COLO668 (cell line): ENCODE measurements around the gene ITGBL1.

Experiments
- DNase-seq: peaks from one replicate; lab custom pipeline; 2025; ENCODE audit not compliant: unreplicated experiment; lab: John Stamatoyannopoulos, UW

ITGBL1 gene

DNA sequence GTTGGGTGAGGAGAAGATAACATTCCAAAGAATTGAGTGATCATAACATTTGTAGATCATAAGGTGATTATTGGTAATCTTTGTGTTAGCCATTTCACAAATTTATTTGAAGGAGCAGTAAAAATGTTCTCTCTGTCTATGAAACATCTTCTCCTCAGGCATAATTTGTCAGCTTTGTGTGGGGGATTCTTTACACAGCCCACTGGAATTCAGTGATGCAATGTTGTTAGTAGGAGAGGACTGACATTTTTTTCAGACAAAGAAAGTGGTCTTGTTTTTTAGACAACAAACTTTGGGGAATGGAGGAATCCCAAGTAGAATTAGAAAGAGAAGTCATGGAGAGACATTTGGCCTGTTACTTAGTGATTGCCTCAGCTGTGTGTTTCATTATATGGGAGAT is 100.3 kb downstream of the ITGBL1 start:
- no peak for DNase-seq

DNA sequence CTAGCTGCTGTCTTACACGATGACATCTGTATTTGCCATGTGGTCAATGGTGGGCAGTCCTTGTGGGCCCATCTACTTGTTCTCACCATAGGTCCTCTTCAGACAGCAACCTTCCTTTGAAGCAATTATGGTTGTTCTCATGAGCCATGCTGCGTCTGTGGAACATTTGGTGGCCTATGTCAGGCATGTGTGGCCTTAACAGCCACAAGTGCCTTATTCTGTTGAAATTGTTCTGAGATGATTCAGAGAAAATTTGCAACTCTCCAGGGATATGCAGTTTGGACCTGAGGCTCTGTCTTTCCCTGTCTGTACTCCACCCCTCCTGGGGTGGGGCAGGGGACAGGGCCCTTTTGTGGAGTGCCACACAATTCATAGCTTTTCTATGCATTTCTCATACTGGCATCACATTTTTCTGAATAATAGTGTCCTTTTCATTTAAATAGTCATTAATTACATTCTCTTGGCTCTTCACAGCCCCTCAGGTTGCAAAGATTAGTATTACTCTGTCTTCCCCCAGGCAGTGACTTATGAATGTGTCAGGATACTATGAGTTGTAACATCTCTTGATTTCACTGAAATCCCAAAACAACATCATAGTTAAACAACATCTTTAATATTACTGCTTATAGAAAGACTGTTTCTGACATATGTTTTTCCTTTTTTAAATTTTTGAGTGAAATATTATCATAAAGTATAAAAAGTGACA is 102.1 kb downstream of the ITGBL1 start:
- DNase-seq: no peak

DNA sequence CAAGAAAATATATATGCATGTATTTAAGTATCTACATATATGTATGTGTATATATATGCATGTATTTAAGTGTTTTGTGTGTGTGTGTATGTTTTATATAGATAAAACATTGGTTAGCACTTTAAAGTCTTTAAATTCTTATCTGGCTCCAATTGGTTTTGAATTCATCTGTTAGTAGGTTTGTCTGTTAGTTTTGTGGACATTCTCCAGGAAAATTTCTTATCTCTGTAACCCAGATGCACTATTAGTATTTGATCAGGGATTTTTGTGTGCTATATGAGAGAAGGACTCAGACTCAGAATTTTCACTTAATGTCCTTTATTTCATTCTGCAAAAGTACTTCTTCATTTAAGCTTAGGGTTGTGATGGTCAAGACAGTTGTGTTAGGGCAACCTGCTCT is 103.1 kb downstream of the ITGBL1 start:
- DNase-seq: no peak

DNA sequence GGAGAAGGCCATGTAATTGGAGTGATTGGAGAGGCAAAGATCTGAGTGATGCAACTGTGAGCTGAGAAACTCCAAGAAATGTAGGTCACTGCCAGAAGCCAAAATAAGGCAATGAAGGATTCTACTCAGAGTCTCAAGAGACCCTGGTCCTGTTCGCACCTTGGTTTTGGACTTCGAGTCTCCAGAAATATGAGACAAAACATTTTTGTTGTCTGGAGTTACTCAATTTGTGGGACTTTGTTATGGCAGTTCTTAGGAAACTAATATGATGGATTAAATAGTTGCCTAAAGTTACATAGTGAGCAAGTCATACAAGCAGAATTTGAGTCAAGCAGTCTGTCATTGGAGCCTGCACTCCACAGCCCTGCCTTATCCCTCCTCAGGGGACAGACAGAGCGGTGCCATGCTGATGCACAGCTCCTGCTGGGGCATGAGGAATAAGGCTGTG is 104.2 kb downstream of the ITGBL1 start:
- DNase-seq: no peak

DNA sequence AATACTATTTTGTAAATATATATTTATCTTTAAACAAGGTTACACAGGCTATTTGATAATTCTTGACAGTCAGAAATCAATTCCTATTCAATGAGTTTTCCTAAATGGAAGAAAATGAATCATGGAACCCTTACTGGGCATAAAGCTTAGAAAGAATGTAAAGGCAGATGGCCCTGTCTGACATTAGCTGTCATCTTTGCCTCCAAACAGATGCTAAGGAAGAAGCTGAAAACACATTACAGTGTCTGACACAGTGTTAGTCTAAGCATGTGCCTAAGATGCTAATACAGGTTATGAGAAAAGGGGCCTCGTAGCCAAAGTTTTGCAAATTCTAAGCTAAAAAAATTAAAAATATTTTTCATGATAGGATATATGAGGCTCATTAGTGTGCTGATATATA is 112.8 kb downstream of the ITGBL1 start:
- no peak for DNase-seq

DNA sequence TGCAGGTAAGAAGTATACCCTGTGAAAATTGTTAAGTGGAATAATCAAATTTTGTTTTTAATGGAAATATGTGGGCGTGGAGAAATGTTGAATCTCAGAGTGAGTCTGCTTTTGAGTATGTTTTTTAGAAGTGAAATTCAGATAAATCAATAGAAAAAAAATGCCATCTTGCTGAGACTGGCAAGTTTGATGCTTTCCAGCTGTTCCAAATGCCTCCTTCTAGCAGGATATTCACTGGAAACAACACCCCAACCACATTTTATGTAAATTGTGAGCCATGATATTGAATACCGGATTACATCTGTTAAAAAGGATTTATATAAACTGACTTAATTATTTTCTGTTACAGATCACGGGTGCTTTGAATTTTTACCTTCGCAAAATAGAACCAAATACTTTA is 115.4 kb downstream of the ITGBL1 start:
- no peak for DNase-seq

DNA sequence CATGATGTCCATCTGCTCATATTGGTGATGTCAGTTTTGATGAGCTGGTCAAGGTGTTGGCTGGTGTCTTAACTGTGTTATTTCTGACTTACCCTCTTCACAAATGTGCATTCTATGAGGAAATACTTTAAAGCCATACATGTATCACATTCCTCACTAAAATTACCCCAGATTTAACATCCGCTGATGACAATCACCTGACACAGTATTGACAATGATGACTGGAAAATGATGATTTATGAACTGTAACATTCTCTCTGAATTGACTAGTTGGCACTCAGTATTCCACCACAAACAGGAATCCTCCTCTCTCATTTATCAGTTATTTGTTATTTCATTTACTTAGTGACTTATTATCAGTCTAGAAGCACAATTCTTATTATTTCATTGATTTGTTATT is 117.3 kb downstream of the ITGBL1 start:
- no peak for DNase-seq

DNA sequence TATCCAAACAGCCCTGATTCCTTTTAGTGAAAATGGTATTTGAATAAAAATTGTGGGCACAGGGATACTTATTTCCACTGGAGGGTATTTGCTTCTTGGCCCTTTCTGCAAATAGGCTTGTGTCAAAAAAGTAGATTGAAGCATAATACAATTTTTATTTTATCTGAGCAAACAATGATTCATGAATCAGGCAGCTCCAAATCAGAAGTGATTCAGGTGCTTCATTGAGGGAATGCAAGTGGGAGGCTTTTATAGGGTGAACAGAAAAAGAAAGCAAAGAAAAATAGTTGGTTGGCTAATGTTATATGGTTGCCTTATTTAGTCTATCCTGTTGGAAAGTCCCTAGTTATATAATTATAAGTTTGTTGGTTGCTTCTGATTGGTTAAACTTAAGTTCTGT is 117.9 kb downstream of the ITGBL1 start:
- DNase-seq: no peak

DNA sequence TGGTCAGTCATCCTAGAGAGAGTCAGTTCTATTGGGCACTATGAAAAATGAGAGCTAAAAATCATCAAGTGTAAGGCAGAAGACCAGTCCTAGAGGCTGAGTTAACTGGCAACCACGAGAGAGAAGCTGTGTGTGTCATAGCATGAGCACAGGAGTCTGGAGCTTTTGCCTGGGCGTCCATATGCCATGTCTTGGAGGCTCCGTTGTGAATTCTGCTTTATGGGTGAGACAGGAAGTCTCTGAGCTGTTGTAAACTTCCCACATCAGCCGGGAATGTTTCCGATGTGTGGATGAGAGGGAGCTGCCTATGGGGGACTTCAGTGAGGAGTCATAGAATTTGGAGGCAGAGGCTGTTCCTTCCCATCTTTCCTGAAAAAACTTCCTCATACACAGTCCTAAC is 120.0 kb downstream of the ITGBL1 start:
- DNase-seq: no peak

DNA sequence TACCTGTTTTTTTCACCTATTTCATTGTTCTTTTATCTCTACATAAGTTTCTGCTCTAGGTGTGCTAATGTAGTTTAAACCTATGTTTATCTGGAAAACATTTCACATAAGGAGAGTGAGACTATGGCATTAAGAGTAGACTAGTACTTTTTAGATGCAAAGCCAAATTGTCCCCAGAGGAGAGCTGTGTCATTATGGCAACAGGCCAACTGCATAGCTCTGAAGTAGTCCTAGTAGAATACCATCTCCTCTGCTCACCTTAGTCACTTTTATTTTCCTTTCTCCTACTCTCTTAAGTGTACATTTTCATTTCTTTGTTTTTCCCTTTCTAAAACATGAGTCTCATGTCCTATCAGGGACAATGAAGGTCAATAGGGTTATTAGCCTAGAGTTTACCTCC is 123.1 kb downstream of the ITGBL1 start:
- no peak for DNase-seq

DNA sequence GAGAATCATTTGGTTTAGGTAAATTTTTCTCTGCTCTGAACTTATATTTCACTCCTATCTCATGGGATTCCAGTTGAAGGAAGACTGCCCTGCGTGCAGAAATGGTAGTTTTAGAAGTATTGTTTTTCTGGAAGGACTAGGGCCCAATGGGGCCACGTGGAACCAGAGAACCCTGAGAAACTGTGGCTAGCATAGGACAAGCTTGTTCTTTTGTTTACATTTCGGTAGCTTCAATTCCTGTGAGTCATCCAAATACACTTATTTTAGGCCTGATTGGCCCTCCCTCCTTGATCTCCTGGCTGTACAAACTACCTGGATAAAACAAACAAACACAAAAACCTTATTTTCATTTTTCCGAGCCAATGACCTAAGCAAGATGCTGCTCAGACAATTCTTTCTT is 124.0 kb downstream of the ITGBL1 start:
- DNase-seq: peak; percentile 31

DNA sequence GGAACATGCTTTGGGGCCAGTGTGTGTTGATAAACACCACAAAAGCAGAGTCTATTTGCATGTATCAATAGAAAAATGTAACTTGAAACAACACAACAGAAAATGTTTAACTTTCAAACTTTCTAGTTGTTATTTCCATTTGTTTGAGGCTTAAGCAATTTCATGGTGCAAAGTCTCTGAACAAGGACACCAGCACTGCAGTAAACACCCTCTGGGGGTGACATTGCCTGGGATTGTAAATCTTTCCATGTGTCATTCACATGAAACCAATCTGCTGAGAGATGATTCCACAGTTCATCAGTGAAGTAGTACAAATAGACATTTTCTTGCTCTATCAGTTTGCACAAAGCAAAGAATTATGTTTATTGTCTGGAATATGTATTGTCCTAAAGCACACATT is 124.5 kb downstream of the ITGBL1 start:
- DNase-seq: no peak

DNA sequence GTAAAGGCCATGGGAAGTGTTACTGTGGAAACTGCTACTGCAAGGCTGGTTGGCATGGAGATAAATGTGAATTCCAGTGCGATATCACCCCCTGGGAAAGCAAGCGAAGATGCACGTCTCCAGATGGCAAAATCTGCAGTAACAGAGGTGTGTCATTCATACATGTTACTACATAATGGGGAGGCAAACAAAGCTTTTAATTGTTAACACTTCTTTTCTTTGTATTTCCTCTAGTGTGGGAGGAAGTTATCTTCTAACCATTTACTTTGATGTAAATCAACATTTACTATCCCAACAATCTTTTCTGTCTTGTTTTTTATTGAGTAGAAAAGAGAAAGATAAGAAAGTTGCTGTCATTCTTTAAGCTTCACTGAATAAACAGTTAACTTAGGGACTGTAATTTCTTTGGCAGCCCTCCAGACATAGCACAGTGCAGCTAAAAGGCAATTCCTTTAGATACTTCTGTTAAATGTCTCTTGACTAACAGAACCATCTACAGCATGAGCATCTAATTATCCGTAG is 126.9 kb downstream of the ITGBL1 start:
- peak; percentile 33 for DNase-seq

DNA sequence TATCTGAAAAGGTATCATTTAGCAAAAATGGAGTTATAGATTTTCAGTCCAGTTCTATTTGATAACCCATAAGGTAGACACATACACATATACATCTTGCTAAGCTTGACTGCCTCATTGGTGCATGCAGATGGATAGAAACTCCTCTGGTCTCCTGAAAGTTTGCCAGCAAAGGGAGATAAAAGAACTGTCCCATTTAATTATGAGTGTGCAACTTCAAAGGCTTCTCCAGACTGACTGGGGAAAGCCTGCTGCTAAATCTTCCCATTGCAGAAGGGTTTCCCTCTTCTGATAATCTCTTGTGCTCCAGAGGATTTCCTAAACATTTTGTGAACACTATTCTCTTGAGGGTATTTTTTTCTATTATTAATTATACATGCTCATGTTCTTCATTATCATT is 131.9 kb downstream of the ITGBL1 start:
- no peak for DNase-seq

DNA sequence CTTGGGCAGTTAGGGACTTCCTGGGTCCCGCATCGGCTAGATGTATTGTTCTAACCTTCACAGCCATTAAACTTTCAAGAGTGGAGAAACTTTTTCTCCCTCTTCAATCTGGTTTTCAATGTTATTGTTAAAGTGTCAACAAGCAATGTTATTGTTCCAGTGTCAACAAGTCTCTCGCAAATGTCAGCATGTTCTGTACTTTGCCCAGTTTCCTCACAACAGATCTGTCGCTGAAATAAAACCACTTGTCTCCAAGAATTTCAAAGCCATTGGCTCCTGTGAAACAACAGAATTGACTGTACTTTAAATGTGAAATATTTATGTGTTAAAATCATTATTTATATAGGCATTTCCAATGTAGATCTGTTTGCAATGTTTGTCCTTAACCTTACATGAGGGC is 138.0 kb downstream of the ITGBL1 start:
- DNase-seq: no peak

DNA sequence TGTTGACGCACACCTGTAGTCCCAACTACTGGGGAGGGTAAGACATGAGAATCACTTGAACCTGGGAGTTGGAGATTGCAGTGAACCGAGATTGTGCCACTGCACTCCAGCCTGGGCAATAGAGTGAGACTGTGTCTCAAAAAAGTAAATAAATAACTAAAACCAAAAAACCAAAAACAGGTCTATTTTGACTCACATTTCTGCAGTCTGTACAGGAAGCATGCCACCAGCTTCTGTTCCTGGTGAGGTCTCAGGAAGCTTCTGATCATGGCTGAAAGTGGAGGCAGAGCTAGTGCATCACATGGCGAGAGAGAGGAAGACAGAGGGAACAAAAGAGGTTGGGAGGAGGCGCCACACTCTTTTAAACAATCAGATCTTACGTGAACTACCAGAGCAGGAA is 142.5 kb downstream of the ITGBL1 start:
- no peak for DNase-seq

DNA sequence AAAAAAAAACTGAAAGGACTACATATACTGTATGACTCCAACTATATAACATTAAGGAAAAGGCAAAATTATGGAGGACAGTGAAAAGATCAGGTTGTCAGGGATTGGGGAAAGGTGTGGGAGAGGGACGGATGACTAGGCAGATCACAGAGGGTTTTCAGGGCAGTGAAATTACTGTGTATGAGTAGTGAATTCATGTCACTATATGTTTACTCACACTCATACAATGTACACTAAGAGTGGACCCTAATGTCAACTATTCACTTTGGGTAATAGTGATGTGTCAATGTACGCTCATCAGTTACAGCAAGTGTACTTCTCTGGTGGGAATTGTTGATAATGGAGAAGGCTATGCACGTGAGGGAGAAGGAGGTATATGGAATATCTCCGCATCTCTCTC is 144.3 kb downstream of the ITGBL1 start:
- DNase-seq: no peak

DNA sequence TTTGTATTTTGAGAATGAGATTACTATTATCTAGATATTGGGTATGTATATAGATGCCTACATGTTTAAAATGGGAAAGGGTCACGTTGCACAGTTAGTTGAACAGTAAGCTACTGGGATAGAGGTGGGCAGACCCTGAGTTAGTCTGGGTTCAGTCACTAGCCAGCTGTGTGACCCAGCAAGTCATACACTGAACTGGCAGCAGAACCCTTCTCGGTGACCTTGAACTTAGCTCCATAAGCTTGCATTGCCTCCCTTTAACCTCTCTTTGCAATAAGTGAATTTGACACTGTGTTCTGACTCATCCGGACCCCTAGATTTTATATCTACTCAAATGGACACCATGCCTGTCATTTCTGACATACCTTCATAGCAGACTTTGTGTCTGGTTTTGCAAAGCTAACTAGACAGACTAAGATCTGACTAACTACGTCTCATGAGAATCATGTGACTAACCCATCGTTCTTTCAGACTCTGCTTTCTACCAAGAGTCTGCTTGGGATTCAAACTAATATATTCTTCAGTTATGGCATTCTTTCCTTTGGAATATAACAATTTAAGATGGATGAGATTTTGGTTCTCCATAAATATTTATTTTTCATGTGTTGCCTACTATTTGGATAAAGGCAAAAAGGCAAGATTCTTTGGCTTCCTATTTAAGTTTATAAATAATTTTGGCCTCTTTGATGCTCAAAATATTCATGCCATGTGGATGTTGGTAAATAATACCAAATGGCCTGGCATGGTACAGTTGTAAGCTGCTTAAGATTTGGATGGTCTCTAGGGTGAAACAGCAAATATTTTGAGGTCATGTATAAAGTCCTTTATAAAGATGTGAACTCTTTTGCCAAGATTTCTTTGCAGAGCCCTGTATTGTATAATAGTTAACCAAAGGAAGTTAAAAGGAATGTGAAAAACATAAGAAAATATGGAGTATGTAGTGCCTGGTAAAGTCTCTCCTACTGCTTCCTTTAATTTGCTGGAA is 159.3 kb downstream of the ITGBL1 start:
- no peak for DNase-seq

DNA sequence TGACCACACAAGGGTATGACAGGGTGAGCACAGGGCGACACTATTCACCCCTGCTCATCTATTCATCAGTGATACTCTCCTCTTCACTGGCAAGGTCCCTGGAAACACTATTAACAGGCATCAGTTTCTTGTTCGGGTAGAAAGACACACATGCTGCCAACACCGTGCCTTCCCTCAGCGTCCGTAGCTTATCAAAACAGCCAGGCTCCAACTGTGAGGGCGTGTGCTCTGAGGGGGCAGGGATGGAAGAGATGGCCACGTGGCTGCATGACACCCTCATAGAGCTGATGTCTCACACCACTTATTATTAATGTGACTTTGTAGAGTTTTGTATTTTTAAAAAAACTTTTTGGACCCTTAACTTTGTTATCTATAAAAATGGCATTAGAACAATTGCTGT is 160.3 kb downstream of the ITGBL1 start:
- no peak for DNase-seq

DNA sequence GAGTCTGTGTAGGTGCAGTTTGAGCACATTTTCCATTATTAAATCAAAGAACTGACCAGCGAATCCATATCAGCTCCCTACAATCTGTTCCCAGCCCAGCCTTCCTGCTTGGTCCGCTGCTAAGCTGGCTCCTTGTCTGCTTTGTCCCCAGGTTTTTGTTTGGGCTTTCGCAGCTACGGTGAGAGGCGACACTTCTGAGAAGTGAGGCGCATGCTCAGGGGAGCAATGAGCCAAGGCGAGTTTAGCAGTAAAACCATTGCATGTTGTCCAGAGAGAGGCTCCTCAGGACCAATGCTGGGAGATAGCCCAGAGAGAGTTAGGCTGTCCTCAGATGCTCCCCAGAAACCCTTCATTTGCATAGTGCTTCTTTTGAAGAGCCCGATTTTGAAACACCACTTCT is 162.0 kb downstream of the ITGBL1 start:
- no peak for DNase-seq

DNA sequence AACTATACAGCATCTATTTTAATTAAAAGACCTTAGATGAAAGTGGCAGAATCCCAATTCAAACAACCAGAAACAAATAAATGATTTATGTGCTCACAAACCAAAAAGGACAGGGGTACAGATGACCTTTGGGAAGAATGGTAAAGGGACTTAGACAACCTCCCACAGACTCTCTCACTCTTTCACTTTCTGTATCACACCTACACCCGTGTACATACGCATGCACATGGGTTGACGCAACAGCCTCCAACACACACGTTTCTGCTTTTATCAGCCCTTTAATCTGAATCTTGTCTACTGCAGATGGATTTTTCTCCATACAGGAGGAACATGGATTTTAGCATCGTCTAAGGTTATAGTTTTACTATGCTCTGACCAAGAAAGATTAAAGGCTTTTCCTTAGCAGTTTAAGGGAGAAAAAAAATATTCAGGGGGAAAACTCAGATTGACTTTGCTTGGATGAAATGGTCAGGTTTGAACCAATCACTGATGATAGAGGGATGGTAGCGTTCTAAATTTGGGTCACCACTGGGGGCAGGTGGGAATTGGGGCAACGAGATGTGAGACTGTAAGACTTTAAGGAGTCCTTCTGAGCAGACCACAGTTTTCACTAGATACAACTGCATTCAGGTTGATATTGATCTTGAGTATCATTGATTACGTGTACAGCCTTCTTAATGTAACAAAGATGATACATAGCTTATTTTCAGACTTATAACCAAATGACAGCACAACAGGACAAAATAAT is 166.1 kb downstream of the ITGBL1 start:
- DNase-seq: no peak
